ENCODE results near the gene ENTPD8. TPM values are rescaled to one million over a fixed set of nuclear protein-coding genes. Genes with fewer than 3 reads are reported as not detected.

The ENTPD8 gene
- total RNA-seq, 1 donor, result not detected

DNA sequence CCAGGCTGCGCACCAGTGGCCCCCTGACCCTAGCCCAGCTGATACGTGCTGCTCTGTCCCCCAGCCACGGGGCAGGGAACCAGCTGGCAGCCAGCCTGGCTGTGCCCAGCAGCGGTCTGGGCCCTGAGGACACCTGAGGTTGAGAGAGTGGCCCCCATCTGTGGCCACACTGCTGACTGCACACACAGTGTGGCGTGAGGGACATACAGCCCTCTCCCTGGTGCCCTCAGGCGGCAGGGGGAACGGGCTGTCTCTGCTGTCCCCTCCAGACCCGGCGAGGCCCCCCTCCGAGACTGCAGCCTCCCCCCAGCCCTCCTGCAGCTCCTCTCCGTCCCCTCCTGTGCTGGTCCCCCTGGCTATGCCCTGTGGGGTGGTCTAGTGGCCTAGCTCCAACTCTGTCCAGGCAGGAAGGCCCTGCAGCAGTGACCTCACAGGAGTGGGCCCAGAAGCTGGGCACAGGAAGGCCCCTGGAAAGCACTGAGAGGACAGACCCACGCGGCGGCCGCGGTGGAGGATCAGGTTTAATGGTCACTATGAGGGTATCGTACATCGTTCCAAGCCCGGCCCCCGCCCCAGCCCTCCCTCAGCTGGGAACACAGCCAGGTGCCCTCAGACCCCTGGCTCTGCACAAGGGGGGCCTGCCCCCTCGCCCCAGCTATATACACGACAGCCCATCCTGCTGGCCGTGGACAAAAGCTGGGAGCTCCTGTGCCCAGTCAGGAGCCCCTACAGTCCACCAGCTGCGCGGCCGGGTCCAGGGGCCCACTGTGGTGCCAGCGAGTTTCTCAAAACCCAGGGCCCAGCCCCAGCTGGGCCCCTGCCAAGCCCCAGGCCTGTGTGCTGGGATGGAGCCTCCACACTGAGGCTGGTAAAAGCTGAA lies 6.8 kb upstream of the ENTPD8 start:
- H3K36me3 ChIP-seq (ENCODE audit: insufficient read depth, low read length), result peaks cover 4% of the 10 kb centered on the region
- no peaks in the 10 kb centered on the region for H3K9me3 ChIP-seq (ENCODE audit: low read depth, low read length)
- no peaks in the 10 kb centered on the region for H3K4me1 ChIP-seq (ENCODE audit: insufficient read depth, low read length)
- H2AFZ ChIP-seq (ENCODE audit: low read length), result no peak overlapping the region
- no peak overlapping the region for H3K4me3 ChIP-seq (ENCODE audit: insufficient read depth, low read length)
- H3K27ac ChIP-seq (ENCODE audit: low read depth, low read length), result no peak overlapping the region
- peaks cover 1% of the 10 kb centered on the region for H3K27me3 ChIP-seq (ENCODE audit: insufficient read depth, low read length)
- peaks cover 1% of the 10 kb centered on the region for H4K20me1 ChIP-seq (ENCODE audit: insufficient read depth, low read length)
- H3K79me2 ChIP-seq (ENCODE audit: insufficient read depth, low read length), result no peaks in the 10 kb centered on the region
- no peak overlapping the region for H3K4me2 ChIP-seq (ENCODE audit: insufficient read depth, low read length)
- DNase-seq (ENCODE audit: insufficient read length, low spot score, missing footprints), result peak; percentile 78
- TF ChIP-seq, protein P1, sequence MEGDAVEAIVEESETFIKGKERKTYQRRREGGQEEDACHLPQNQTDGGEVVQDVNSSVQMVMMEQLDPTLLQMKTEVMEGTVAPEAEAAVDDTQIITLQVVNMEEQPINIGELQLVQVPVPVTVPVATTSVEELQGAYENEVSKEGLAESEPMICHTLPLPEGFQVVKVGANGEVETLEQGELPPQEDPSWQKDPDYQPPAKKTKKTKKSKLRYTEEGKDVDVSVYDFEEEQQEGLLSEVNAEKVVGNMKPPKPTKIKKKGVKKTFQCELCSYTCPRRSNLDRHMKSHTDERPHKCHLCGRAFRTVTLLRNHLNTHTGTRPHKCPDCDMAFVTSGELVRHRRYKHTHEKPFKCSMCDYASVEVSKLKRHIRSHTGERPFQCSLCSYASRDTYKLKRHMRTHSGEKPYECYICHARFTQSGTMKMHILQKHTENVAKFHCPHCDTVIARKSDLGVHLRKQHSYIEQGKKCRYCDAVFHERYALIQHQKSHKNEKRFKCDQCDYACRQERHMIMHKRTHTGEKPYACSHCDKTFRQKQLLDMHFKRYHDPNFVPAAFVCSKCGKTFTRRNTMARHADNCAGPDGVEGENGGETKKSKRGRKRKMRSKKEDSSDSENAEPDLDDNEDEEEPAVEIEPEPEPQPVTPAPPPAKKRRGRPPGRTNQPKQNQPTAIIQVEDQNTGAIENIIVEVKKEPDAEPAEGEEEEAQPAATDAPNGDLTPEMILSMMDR (IDR thresholded peaks at IDR 0.05; ENCODE audit: extremely low read depth, low read depth, low read length), result no peak

DNA sequence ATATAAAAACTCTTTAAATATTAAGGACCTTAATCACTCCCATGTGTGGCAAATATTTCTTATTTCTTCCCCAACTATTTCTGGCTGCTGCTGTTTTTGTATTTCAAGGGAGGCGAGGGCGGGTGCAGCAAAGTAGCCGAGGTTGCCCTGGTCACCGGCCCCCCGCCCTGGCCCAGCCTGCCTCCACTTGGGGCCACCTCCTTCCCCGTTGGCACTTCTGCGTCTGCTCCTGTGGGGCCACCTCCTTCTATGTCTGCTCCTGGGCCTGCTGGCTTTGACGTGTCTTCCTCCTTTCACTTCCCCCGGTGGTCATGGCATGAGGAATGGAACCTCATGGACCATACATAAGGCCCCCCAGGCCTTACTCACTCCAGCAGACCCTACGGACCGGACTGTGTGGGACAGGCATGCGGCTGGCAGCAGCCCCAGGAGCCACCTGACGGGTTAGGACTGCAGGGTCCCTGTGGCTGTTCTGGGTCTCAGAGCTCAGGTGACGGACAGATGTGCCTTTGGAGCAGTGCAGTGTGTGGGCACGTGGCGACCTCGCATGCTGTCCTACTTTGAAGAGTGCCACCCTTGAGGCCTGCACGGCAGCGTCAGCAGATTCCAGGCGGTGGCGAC lies 5.8 kb upstream of the ENTPD8 start:
- DNase-seq (ENCODE audit: insufficient read length, low spot score, missing footprints), result peak; percentile 86
- Histone ChIP-seq H3K27me3 (ENCODE audit: insufficient read depth, low read length) (peaks cover 11% of the 10 kb centered on the region), H3K4me1 (ENCODE audit: insufficient read depth, low read length) (no peaks in the 10 kb centered on the region), H3K36me3 (ENCODE audit: insufficient read depth, low read length) (no peaks in the 10 kb centered on the region), H2AFZ (ENCODE audit: low read length) (no peak overlapping the region), H4K20me1 (ENCODE audit: insufficient read depth, low read length) (no peaks in the 10 kb centered on the region), H3K9me3 (ENCODE audit: low read depth, low read length) (no peaks in the 10 kb centered on the region), H3K79me2 (ENCODE audit: insufficient read depth, low read length) (no peaks in the 10 kb centered on the region), H3K4me2 (ENCODE audit: insufficient read depth, low read length) (no peak overlapping the region), H3K27ac (ENCODE audit: low read depth, low read length) (no peak overlapping the region), H3K4me3 (ENCODE audit: insufficient read depth, low read length) (no peak overlapping the region)
- TF ChIP-seq, protein P1 (IDR thresholded peaks at IDR 0.05; ENCODE audit: extremely low read depth, low read depth, low read length), result no peak

DNA sequence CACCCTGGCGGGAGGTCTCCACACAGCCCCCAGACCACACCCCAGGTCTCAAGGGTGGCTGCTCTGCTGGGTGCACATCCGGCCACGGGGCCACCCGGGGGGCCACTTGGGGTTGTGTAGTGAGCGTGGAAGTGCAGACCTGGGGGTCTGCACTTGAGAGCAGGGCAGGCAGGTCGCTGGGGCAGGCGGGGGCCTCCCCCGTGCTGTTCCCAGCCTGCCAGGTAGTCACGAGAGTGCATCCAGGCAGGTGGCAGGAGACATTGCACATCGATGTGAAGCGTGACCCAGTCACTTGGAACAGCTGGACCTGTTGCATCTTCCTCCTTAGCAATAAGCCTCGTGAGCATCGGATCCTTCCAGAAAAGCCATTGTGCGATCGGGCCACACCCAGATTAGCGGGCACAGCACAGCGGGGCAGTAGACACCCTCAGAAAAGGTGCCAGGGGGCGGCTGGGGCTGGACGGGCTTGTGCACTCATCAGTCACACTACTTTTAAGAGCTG lies 4.8 kb upstream of the ENTPD8 start:
- no peaks in the 10 kb centered on the region for H3K79me2 ChIP-seq (ENCODE audit: insufficient read depth, low read length)
- DNase-seq (ENCODE audit: insufficient read length, low spot score, missing footprints), result peak; percentile 79
- H3K36me3 ChIP-seq (ENCODE audit: insufficient read depth, low read length), result no peaks in the 10 kb centered on the region
- no peak overlapping the region for H2AFZ ChIP-seq (ENCODE audit: low read length)
- no peak overlapping the region for H3K4me3 ChIP-seq (ENCODE audit: insufficient read depth, low read length)
- peaks cover 12% of the 10 kb centered on the region for H3K27me3 ChIP-seq (ENCODE audit: insufficient read depth, low read length)
- no peak overlapping the region for H3K27ac ChIP-seq (ENCODE audit: low read depth, low read length)
- H3K4me2 ChIP-seq (ENCODE audit: insufficient read depth, low read length), result no peak overlapping the region
- H4K20me1 ChIP-seq (ENCODE audit: insufficient read depth, low read length), result no peaks in the 10 kb centered on the region
- H3K4me1 ChIP-seq (ENCODE audit: insufficient read depth, low read length), result no peaks in the 10 kb centered on the region
- H3K9me3 ChIP-seq (ENCODE audit: low read depth, low read length), result no peaks in the 10 kb centered on the region
- TF ChIP-seq, protein P1 (IDR thresholded peaks at IDR 0.05; ENCODE audit: extremely low read depth, low read depth, low read length), result no peak

DNA sequence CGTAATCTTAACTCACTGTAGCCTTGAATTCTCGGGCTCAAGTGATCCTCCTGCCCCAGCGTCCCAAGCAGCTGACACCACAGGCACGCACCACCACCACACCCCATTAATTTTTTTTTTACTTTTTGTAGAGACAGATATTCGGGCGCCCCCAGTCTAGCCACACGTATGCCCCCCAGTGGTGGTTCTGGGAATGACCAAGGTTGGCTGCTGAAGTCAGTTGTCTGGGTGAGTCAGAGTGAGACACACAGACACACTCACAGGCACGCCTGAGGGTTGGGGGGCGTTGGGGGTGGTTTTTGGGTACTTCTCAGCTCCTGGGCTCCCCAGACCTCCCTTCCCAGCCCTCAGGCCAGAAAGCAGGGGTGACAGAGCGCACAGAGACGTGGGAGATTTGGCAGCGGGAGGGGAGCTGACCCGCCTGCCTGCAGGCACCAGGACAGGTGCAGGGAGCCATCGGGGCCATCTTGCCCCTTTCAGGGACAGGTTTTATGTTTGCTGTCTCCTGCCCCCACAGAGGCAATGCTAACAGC lies 4.2 kb upstream of the ENTPD8 start:
- Histone ChIP-seq H3K9me3 (ENCODE audit: low read depth, low read length) (no peaks in the 10 kb centered on the region), H3K4me2 (ENCODE audit: insufficient read depth, low read length) (no peak overlapping the region), H2AFZ (ENCODE audit: low read length) (no peak overlapping the region), H3K36me3 (ENCODE audit: insufficient read depth, low read length) (no peaks in the 10 kb centered on the region), H3K79me2 (ENCODE audit: insufficient read depth, low read length) (no peaks in the 10 kb centered on the region), H3K27ac (ENCODE audit: low read depth, low read length) (no peak overlapping the region), H4K20me1 (ENCODE audit: insufficient read depth, low read length) (no peaks in the 10 kb centered on the region), H3K4me3 (ENCODE audit: insufficient read depth, low read length) (no peak overlapping the region), H3K4me1 (ENCODE audit: insufficient read depth, low read length) (no peaks in the 10 kb centered on the region), H3K27me3 (ENCODE audit: insufficient read depth, low read length) (peaks cover 12% of the 10 kb centered on the region)
- peak; percentile 99 for DNase-seq (ENCODE audit: insufficient read length, low spot score, missing footprints)
- TF ChIP-seq, protein P1 (IDR thresholded peaks at IDR 0.05; ENCODE audit: extremely low read depth, low read depth, low read length), result peak; percentile 89

Measured in osteoblast (primary cell).